ENCODE data around the gene SLC6A17.

DNA sequence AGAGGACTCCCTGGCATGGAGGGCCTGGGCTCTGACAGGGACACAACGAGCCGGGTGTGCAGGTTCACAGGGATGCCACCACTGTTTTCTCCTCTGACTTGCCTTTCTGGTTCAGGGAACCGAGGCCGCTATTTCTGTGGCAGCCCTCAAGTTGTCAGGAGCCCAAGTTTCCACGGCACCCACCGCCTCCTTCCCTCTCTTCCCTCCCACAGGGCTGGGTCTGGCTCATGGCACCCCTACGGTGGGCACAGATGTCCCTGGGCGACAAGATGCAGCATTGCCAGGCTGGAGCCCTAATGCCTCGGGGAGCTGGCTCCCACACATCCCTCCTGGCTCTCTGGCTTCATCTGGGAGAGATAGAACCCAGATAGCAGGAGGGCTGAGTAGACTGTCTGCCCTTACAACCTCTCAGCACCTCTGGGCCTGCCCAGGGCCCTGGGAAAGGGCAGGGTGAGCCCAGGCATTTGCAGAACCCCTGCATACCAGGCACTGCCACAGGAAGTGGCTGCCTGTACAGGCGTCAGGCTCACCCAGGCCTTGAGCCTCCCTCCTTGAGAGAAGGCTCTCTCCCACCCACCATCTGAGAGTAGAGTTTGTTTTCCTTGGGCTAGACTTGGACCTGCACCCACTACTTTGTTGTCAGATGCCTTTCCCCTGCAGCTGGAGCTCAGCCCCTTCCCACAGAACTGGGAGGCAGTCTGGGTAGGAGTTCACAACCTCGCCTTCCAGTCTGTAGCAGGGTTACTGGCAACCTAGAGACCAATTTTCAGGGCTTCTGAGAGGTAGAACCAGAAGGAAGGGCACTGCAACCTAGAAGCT, 80.3 kb downstream of the SLC6A17 start:
- TF ChIP-seq EP300 (IDR thresholded peaks at IDR 0.05) (no peak), POLR2A (IDR thresholded peaks at IDR 0.05; ENCODE audit: low read depth) (no peak)
- TF ChIP-seq, protein P1, sequence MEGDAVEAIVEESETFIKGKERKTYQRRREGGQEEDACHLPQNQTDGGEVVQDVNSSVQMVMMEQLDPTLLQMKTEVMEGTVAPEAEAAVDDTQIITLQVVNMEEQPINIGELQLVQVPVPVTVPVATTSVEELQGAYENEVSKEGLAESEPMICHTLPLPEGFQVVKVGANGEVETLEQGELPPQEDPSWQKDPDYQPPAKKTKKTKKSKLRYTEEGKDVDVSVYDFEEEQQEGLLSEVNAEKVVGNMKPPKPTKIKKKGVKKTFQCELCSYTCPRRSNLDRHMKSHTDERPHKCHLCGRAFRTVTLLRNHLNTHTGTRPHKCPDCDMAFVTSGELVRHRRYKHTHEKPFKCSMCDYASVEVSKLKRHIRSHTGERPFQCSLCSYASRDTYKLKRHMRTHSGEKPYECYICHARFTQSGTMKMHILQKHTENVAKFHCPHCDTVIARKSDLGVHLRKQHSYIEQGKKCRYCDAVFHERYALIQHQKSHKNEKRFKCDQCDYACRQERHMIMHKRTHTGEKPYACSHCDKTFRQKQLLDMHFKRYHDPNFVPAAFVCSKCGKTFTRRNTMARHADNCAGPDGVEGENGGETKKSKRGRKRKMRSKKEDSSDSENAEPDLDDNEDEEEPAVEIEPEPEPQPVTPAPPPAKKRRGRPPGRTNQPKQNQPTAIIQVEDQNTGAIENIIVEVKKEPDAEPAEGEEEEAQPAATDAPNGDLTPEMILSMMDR (IDR thresholded peaks at IDR 0.05): no peak

Measured in esophagus muscularis mucosa (tissue), 4 donors.